Measurements from ENCODE around the gene CLDND2.

The CLDND2 gene

DNA sequence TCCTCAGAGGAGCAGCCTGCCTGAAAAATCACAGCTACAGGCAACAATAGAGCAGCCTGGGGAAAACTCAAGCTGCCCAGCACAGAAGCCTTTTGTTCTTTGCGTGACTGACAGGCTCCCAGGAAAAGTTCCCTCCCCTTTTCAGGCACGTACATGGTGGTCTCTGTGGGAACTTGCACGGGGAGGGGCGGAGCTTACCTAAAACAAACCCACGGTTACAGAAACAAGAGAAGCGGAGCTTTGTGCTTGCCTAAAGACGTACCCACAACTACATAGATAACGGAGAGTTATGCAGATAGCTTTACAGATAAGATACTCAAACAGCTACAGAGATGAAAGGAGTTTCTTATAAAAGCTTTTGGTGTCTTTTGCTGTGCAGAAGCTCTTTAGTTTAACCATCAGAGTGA is 14.1 kb downstream of the CLDND2 start:
- no peak for DNase-seq (ENCODE audit: low spot score)

DNA sequence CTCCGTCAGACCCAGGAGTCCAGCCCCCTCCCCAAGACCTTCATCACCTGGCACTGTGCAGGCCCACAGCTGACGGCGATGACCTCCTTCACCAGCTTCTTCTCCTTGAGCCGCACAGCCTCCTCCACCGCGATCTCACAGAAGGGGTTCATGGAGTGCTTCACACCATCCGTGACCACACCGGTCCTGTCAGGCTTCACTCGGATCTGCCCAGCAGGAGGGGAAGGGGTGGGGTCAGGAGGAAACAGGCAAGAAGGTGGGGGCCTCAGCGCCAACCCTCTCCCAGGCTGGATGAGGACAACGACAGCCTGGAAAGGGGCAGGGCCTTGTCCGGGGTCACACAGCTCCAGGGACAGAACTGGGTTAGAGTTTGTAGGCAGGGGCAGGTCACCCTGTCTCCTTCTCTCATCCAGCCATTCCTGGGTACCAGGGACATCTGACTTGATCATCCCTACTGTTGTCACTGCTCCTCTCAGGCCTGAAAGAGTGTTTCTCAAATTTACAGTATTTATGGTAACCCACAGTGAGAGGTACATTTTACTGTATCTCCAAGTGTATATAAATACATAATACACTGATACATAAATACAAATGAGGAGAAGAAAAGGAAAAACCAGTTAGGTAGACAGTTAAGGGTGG is 14.6 kb downstream of the CLDND2 start:
- no peak for DNase-seq (ENCODE audit: low spot score)

DNA sequence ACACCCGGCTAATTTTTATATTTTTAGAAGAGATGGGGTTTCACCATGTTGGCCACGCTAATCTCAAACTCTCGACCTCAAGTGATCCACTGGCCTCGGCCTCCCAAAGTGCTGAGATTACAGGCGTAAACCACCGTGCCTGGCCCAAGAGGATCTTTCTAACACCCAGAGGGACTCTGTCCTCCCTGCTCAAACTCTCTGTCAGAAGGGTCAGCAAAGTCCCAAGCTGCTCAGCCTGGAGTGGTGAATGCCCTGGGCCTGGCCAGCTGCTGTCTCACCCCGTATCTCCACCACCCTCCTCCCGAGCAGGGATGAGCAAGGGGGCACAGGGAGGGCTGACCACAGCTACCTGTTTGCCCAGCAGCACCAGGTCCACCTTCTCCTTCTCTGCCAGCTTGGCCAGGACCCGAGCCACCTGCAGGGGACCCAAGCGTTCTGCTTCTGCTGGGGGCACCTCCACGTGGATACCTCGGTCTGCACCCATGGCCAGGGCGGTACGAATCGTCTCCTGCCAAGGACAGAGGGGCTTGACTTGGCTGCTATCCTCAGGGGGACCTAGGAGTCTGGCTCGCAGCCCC is 15.9 kb downstream of the CLDND2 start:
- no peak for DNase-seq (ENCODE audit: low spot score)

DNA sequence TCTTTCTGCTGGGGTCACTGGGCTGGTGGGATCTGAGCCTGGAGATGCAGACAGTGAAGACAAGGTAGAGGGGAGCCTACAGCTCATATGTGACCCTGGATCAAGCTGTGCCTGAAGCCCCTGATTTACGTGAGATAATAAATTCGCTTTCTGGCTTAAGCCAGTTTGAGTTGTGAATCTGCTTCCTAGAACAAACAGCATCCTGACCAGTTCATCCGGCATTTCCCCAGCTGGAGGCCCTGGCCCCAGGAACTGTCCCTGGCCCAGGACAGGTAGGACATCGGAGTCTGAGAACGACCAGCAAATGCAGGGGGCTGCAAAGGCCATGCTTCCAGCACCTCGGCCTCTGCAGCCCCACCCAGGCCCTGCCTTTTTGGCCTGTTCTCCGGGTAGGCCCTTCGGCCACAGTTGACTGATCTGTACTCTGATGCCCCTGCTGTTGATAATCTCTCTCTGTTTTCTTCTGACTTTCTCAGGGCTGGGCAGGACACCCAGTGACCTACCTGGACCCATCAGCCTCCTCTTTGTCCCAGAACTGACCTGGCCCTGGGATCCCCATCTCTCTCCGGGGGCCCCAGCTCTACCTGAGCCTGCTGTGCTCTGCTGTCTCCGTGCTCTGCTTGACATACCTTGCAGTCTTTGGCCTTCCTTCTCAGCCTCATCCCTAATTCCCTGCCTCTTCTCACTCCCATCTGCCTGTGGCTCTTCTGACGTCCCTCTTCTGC is 17.4 kb downstream of the CLDND2 start:
- no peak for DNase-seq (ENCODE audit: low spot score)

DNA sequence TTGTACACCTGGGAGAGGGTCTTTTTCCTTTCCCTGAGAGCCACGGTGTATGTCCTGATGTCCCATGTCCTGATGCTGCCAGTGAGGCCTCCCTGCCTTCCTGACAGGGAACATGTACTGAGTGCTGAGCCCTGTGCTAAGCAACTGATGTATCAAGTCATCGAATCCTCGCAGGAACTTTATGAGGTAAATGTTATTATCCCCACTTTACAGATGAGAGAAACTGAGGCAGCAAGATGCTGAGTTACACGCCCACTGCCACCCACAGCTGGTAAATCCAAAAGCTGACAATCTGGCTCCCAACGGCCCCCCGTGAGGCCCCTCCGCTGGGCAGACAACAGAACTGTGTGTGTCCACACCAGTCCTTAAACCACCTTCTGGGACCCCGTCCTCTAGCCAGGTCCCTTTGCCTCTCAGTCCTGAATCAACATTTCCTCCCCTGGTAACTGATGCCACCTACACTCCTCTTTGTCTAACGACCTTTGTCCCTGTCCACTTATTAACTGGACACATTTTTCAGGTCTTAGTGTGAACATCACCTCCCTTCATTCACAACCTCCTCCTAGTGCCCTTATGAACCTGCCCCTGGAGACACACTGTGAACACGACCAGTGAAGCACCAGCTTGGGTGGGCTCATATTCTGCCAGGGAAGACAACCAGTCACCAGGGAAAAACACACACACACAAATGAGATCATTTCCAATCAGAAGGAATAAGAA is 21.4 kb downstream of the CLDND2 start:
- no peak for DNase-seq (ENCODE audit: low spot score)

DNA sequence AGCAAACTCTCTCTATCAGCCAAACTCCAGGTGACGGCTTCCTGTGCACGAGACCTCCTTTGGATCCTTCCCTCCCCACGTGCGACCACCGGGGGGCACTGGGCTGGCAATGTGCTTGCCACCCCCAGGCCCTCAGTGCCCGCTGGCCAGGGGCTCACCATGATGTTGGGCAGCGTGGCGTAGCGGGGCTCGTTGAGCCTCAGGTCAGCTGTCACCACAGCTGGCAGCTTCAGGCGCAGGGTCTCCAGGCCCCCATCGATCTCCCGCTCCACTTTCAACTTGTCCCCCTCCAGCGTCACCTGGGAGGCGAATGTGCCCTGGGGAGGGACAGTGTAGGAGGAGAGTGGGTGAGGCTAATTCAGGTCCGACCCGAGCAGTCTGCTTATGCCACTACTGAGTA is 22.1 kb downstream of the CLDND2 start:
- DNase-seq (ENCODE audit: low spot score), result no peak

DNA sequence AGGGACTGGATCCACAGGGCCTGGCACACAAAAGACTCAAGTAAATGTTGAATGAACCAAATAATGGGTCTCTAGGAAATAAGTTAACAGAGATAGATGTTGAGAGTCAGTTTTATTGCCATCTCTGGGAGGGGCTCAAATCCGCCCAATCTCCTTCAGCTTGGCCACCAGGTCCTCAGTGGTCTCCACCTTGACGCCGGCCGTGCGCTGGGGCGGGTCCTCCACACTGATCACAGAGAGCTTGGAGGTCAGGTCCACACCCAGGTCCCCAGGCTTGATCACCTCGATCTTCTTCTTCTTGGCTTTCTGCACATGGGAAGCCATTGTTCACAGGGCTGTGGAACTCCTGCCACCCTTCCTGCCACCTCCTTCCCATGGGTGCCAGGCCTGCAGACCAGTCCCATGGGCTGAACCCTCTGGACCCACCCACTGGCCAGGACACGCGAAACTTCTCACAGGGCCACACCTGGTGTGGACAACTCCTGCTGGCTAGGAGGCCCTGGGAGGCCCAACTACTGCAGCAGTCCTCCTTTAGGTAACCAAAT is 23.7 kb downstream of the CLDND2 start:
- DNase-seq (ENCODE audit: low spot score), result no peak

DNA sequence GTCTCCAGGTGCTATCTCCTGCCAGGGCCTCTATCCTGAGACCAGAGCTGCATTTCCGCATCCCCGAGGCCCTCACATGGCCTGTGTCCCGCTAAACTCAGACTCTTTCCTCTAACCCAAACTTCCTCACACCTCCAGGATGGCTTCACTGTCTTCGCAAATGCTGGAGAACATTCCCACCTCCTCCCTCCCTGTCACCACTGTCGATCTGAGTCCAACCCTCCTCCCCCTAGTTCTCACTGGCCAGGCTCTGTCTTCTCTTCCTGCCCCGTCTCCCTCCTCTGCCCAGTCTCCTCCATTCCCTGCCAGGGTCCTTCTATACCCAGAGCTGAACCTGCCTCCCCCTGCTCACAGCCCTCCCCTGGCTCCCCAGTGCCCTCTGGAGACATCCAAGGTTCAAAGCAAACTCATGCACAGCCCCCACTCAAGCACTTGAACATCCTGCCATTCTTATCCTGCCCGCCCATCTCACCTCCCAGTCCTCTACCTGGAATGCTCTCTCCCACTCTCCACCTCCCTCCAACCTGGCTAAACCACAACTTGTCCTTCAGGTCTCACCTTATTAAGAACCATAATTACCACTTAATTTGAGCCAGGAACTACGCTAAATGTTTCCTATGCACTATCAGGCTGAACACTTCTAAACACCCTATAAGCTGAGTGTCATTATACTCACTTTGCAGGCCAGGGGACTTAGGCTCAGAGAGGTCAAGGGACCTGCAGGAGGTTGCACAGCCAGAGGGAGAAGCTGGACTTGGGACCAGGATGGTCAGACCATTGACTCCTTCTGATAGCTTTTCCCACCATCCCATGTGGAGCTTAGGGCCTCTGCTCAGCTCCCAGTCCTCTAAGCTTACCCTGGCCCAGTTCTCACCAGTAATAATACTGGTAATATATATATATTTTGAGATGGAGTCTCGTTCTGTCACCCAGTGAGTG is 25.9 kb downstream of the CLDND2 start:
- DNase-seq (ENCODE audit: low spot score), result no peak

DNA sequence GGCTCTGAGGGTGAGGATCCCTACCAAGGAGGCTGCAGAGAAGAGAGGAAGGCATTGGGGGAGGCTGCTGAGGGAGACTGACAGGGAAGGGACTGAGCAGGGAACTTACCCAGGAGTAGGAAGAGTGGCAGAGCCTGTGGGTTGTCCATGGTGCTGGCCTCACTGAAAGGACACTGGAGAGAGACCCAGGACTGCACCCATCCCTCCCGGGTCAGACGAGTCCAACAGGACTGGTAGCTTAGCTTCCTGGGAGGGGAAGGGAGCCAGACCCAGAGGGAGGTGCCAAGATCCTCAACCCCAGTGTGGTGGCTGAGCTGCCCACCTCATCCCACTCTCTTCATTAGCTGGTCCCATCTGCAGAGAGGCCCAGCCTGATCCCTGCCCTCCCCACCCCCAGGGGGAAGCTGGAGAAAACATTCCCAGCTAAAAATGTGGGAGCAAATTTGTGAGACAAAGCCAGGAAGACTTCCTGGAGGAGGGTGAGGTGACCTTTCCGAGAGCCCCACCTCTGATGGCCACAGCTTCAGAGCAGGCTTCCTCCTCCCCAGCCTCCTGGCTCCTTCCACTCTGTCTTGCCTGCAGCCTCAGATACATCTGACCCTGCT is 26.7 kb downstream of the CLDND2 start, which contains the start of gene VSIG10L:
VSIG10L (minus strand) TSS at position 164 of the 605 bp plus-strand sequence; CDS start at position 149, 15 bp downstream.
- no peak for DNase-seq (ENCODE audit: low spot score)

DNA sequence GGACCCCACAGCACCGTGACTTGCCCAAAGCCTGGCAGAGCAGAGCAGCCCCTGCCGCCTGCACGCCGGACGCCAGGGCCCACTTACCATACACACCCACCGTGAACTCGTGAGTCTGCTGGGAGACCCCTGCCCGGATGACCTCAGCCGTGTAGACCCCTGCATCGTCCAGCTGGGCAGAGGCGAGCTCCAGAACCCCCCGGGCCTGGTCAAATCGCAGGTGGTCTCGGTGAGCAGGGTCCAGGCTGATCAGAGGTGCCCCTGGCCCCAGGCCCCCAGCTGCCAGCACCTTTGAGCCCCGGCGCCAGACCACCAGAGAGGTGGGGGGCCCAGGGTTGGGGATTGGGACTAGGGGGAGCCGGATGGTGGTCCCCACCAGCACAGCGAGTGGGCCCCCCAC is 27.7 kb downstream of the CLDND2 start:
- no peak for DNase-seq (ENCODE audit: low spot score)

DNA sequence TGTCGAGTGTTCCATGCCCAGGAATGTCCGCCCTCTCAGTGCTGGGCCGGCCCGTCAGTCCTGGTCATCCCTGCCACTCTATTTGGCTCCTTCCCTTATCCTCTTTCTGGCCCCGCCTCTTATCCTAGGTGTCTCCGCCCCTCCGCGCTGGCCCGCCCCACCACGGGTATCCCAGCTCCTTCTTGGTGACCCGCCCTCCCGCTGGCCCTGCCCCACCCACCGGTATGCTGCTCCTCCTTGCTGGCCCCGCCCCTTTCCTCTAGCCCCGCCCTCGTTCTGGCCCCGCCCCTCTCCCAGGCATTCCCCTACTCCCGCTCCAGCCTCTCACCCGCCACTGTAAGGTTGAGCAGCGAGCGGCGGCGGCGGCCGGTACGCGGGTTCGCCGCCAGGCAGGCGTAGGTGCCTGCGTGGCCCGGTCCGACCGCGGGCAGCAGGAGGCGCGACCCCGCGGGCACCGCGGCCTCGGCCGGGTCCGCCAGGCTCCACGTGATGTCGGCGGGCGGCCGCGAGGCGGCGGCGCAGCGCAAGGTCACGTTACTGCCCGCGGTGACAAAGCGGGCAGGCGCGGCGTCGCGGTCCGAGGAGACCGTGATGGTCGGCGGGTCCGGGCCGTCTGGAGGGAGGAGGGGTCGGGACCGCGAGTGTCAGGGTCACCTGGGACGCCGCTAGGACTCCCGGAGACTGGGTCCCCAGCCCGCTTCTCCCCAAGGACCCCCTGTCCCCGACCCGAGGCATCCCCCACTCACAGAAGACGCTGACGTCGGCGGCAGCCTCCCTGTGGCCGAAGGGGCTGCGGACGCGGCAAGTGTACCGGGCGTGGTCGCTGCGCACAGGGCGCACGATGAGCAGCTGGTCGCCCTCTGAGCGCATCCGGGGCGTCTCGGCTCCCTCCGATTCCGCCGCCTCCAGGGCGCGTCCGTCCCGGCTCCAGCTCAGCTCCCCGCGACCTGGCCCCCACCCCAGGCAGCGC is 28.8 kb downstream of the CLDND2 start:
- DNase-seq (ENCODE audit: low spot score), result peak; percentile 95

DNA sequence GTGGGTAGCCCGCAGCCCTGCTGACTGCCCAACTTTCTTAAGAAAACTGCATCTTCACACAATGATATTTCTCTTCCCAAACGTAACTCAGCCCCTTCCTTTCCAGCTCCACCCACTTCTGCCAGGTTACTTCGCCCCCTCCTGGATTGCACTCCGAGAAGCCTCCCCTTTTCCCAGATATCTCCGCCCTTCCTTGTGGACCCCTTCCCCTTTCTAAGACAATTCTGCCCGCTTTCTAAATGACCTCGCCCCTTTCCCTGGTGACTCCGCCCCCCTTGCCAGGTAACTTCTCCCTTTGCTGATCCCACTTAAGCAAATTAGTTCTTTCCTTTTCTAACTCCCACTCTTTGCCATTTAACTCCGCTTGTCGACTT is 29.5 kb downstream of the CLDND2 start:
- no peak for DNase-seq (ENCODE audit: low spot score)

DNA sequence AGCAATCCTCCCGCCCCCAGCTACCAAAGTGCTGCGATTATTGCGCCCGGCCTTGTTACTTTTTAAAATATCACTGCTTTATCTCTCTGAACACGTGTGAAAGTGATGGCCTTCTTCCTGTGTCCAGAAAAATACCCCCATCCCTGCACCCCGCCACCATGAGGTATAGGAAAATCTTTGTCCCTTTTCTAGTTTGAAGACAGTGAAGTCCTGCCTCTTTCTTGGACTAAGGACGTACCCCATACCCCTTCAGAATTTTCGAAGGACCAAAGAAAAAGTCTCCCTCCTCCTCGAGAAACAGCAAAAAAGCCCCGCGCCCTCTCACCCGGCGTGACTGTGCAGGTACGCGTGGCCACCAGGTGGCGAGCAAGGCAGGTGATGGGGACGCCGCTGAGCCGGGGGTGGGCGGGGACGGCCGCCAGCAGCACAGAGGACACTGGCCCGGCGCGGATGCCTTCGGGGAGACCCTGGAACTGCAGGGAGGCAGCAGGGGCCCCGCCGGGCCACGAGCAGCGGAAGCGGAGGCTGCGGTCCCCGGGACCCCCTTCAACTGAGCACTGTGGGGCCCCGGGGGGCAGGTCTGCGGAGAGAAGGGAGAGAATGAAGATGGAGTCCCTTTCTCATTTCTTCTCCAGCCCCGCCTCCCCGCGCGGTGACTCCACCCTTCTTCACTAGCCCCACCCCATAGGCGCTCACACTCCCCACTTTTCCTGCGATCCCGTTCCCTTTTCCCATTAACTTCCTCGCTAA is 30.1 kb downstream of the CLDND2 start:
- DNase-seq (ENCODE audit: low spot score), result peak; percentile 83

DNA sequence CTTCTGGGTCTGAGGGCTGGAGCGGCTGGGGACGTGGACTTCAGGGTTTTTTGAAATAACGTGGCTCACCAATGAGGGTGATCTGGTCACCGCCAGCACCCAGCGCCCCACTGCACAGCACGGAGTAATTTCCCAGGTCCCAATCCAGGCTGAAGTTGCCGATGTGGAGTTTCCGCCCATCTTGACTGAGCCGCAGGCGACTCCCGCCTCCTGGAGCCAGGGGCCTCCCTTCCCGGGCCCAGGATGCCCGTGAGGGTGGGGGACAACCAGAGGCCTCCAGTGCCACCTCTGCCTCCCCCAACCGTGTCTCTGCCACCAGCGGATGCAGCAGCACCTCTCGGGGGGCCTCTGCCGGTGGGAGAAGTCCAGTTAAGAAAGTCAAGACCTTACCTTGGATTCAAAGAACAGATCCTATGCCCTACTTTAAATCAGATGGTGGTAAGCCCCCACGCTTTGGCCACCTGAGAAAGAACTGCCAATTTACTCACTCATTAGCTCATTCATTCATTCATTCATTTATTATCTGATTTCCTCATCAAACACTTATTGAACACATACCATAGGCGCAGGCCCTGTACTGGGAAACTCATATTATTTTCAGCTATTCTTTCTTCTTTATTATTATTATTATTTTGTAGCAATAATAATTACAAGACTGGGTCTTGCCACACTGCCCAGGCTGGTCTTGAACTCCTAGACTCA is 30.8 kb downstream of the CLDND2 start:
- no peak for DNase-seq (ENCODE audit: low spot score)

DNA sequence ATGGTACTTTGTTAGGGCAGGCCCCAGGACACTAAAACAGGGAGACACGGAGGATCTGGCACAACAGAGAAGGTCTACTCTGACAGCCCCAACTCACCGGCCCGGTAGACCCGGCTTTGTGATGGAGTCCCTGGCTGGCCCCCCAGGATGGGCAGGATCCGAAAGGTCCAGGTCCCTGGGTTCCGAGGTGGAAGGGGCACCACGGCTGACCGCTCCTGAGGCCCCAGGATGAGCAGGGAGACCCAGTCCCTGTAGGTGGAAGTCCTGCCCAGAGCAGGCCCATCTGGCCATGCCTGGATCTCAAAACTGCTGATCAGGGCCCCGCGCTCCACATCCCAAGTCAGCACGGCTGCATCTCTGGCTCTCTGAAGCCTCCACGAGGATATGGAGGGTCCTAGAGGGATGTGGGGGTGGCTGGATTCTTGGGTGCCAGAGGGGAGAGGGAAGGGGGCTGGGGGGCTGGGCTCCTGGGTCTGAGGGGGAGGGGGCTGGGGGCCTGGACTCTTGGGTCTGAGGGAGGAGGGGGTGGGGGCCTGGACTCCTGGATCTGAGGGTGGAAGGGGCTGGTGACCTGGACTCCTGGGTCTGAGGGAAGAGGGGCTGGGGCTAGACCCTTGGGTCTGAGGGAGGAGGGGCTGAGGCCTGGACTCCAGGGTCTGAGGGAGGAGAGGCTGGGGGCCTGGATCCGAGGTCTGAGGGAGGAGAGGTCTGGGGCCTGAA is 31.5 kb downstream of the CLDND2 start:
- no peak for DNase-seq (ENCODE audit: low spot score)

DNA sequence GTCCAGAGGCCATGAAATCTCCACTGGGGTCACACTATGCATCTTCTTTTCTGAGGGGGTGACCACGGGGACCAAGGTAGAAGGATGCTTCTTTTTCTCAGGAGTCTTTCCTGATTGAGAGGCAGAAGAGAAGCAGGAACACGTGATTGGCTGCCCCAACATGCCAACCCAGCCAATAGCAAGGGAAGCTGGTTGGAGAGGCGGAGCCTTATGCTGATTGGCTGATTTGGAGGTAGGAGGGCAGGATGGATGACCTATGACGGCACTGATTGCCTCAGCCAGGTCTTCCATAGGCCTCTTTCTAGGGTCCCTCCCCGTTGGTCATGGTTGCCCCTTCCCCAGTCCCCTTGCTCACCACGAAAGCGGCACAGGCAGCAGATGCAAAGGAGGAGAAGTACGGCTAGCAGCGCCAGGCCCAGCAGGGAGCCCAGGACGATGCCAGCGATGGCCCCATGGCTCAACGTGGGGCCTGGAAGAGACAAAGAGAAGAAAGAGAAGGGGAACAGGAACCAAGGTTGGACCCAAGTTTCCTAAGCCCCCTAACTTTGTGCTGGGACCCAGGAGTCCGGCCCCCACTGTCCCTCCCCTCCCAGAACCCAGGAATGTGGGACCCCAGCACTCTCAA is 34.9 kb downstream of the CLDND2 start:
- DNase-seq (ENCODE audit: low spot score), result no peak

DNA sequence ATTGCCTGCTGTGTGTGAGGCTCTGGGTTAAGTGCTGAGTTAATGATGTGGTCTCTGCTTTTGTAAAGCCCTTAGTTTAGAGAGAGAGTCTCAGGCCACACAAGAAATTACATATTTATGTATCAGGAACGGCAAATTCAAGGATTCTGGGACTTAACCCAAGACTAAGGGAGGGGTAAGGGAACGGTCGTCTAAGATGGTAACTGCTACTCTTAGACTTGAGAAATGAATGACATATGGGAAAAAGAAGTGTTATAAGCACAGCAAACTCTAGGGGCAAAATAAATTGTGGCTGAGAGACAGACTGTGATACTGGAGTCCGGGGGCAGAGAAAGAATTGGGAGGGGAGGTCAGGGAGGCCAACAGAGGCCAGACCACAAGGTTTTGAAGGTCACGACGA is 37.1 kb downstream of the CLDND2 start:
- no peak for DNase-seq (ENCODE audit: low spot score)

Data from RKO (cell line).